GM12872 (cell line): Measurements from ENCODE around the gene ZNF76.

Experiments used
- TF ChIP-seq, protein P1 (sequence below): IDR thresholded peaks from 3 replicates; pipeline ENCODE4 v1.5.1; 2011; ENCODE audit warnings: low read depth, mild to moderate bottlenecking, low read length, moderate library complexity; ENCODE audit not compliant: insufficient read depth

Gene ZNF76

DNA sequence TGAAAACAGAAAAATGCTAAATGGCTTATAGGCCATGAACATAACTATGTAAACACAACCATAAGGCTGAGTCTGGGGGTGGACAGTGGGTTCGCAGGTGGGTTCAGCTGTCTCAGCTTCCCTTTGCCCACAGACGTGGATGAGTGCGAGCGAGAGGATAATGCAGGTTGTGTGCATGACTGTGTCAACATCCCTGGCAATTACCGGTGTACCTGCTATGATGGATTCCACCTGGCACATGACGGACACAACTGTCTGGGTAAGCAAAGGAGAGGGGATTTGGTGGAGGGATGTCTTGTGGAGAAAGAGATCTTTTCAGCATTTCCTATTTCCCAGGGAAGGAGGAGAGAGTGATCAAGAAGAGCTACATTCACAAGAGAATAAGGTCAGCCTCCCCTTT, 31.1 kb upstream of the ZNF76 start:
- TF ChIP-seq, protein P1, sequence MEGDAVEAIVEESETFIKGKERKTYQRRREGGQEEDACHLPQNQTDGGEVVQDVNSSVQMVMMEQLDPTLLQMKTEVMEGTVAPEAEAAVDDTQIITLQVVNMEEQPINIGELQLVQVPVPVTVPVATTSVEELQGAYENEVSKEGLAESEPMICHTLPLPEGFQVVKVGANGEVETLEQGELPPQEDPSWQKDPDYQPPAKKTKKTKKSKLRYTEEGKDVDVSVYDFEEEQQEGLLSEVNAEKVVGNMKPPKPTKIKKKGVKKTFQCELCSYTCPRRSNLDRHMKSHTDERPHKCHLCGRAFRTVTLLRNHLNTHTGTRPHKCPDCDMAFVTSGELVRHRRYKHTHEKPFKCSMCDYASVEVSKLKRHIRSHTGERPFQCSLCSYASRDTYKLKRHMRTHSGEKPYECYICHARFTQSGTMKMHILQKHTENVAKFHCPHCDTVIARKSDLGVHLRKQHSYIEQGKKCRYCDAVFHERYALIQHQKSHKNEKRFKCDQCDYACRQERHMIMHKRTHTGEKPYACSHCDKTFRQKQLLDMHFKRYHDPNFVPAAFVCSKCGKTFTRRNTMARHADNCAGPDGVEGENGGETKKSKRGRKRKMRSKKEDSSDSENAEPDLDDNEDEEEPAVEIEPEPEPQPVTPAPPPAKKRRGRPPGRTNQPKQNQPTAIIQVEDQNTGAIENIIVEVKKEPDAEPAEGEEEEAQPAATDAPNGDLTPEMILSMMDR = no peak

DNA sequence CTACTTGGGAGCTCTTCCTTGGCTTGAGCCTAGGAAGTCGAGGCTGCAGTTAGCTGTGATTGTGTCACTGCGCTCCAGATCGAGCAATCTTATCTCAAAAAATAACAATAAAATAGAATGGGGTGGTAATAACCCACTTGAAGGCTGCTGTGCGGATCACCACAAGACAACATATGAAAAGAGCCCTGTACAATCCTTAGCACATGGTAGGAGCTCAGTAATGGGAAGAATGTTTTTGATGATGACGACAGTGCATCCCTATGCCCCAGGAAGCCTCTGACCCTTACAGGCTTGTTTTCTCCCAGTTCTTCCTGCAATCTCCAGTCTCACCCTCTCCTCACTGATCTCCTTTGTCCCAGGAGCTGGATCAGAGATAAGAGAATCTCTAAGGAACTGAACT, 30.2 kb upstream of the ZNF76 start:
- TF ChIP-seq, protein P1 = no peak

DNA sequence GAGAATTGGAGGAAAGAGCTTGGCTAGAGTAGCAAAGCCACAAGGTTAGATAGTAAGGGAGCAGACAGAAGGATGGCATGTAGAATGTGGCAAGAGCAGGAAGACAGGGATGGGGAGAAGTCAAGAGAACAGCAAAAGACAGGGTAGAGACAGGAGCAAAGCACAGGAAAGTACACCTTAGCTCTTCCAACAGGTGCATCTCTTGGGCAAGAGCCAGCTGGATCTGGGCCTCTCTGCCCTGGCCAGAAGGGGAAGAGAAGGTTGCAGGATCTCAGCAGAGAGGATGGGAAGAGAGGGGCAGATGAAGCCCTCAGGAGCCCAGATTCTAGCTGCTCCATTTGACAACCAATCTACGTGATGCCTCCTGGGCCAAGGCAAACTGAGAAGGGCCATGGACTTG, 29.0 kb upstream of the ZNF76 start:
- TF ChIP-seq, protein P1 = no peak

DNA sequence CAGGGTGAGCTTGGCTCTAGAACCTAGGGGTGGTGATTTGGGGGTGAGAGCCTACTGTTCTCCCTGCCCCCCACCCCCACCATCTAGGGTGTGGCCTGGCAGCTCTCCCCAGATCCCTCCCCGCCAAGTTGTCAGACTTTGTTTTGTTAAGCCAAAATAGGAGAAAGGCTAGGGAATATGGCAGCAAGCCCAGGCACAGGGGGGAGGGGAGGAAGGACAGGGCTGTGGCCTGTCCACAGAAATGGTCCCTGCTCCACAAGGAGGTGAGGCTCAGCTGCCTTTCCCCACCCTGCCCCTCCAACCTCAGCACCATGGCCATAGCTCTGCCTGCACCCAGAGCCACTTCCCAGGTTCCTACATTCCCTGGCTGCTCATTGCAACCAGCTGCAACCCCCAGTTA, 28.6 kb upstream of the ZNF76 start:
- TF ChIP-seq, protein P1 = no peak

DNA sequence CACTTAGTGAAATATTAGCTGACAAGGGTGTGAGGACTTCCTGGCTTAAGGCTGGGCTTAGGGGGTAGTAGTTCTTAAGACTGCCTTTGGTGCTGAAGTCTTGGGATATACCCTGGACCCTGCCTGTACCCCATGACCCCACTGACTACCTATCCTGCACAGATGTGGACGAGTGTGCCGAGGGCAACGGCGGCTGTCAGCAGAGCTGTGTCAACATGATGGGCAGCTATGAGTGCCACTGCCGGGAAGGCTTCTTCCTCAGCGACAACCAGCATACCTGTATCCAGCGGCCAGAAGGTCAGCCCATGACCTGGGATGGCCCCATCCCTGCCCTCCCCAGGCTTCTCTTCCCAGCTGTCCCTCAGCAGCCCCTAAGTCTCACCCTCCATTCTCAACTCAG, 28.0 kb upstream of the ZNF76 start:
- TF ChIP-seq, protein P1 = no peak

DNA sequence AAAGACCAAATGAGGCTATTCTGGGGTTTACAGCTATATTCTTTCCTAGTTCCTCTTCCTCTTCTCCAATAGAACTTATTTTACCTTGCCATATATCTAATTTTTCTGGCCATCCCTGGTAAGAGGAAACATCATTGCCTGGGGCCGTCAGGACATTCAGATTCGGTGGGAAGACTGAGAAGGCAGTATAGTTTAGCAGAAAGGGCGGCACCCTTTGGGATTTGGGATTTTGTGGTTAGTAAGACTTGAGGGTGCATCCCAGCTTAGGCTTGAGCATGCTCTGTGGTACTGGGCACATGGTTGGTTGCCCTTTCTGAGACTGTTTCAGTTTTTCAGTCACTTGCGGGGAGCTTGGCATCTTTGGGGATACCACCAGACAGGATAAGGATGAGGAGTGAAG, 24.6 kb upstream of the ZNF76 start:
- TF ChIP-seq, protein P1 = no peak

DNA sequence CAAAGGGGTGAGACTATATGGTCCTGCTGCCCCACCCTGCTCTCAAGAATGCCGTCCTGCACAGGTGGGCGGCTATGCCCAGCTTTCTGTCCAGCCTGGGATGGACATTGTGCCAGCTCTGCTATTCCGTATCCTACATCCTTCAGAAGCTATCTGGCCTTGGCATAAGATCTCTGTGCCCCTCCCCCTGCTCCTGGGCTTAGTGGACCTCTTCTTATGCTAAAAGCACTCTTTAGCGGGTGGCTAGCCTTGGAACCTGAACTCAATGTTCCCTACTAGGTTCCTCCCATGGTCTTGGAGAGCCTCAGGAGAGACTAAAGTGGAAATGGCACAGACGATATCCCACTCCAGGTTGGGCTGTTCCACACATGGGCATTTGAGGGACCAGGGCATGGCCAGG, 23.3 kb upstream of the ZNF76 start:
- TF ChIP-seq, protein P1 = no peak

DNA sequence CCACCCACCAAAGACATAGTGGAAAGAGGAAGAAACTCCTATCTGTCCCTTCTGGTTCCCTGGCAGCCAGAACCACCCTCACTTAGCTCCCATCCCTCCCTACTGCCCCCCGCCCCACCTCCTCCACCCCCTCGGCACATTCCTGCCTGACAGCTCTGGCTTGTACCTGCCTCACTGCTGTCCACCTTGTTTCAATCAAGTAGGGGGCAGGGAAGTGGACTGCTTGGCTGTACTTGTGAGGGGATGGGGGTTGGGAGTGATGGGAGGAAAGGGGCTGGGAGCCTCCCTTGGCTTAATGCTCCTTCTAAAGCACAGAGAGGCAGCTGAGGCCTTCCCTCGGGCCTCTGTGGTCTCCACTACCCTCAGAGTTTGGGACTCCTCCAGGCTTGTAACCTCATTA, 22.1 kb upstream of the ZNF76 start:
- TF ChIP-seq, protein P1 = no peak
